Measurements from ENCODE around the gene LIMA1.
"Not testable (repeated sequence)": the region's sequence is repeated elsewhere in the genome, so short reads cannot be mapped to it uniquely, and the experiment has no call there.

Gene LIMA1

DNA sequence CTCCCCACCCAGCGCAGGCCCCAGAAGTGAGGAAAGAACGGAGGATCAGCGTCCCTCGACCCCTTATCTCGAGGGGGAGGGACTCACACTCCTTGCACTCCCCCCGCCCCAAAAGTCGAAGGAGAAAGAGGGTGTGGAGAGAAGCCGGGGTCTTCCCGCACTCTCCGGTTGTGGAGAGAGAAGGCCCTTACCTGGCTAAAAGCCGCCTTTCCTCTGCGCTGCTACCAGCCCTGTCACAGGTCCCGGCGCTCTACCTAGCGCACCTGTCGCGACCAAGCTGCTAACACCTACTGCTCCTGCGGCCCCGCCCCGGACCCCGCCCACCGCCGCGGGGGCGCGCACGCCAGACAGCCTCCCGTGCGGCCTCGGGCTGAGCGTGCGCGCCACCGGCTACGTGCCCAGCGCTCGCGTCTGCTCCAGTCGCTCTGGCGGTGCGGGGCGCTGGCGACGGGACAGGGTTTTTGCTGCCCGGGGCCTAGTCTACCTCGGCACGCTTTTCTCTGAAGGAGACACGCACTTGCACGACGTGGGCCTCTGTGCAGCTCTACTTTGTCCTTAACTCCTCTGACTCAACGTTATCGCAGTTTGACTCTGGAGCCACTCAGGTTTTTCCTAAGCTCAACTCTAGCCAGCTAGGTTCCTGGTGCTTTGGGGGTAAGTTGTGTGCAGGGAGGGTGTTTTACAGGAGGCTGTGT lies at the start of gene LIMA1:
Gene LIMA1 (minus strand): TSS at position 292 of the 695 bp plus-strand sequence. CDS start 34,769 bp downstream, outside the sequence.
- DNase-seq (ENCODE audit: low read depth in 1 of 2, low spot score in 1 of 2) = peak; percentile 86 to 90

DNA sequence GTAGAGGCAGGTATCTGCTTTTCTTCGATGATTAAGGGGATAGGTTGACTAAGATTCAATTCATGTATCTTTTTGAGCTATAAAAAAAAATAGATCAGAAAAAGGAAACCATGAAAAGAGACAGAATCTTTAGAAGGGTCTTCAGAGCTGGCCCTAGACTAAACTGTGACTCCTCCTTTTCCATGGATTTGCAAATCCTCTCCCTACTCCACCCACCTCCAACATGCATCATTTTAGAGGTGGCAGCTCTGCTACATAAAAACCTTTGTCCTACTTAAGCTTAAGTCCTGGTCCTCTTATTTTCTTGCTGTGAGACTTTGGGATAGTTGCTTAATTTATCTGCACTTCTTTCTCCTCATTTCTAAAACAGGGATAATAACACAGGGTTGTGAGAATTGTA lies 48.4 kb upstream of the LIMA1 start:
- no peak for DNase-seq (ENCODE audit: low read depth in 1 of 2, low spot score in 1 of 2)

DNA sequence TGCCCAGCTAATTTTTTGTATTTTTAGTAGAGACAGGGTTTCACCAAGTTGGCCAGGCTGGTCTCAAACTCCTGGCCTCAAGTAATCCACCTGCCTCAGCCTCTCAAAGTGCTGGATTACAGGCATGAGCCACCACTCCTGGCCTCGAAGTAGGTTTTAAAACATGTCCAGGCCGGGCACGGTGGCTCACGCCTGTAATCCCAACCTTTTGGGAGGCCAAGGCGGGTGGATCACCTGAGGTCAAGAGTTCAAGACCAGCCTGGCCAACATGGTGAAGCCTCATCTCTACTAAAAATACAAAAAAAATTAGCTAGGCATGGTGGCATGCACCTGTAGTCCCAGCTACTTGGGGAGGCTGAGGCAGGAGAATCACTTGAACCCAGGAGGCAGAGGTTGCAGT lies 45.3 kb upstream of the LIMA1 start:
- DNase-seq (ENCODE audit: low read depth in 1 of 2, low spot score in 1 of 2) = not testable (repeated sequence)

- DNase-seq (ENCODE audit: low read depth in 1 of 2, low spot score in 1 of 2) = no peak
Measured at GRCh38 chr12:50326590-50327284, 43.4 kb upstream of the LIMA1 start.

GRCh38 chr12:50325890-50326391 lies 42.6 kb upstream of the LIMA1 start:
- DNase-seq (ENCODE audit: low read depth in 1 of 2, low spot score in 1 of 2) = no peak

GRCh38 chr12:50324770-50325169 lies 41.5 kb upstream of the LIMA1 start:
- DNase-seq (ENCODE audit: low read depth in 1 of 2, low spot score in 1 of 2) = not testable (repeated sequence)

DNA sequence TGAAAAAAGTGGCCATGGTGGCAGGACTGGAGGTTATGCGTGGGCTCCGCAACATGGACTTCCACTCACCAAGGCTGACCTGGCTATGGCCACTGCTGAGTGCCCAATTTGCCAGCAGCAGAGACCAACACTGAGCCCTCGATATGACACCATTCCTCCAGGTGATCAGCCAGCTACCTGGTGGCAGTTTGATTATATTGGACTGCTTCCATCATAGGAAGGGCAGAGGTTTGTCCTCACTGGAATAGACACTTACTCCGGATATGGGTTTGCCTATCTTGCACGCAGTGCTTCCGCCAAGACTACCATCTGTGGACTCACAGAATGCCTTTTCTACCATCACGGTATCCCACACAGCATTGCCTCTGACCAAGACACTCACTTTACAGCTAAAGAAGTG lies 40.8 kb upstream of the LIMA1 start:
- not testable (repeated sequence) for DNase-seq (ENCODE audit: low read depth in 1 of 2, low spot score in 1 of 2)

DNA sequence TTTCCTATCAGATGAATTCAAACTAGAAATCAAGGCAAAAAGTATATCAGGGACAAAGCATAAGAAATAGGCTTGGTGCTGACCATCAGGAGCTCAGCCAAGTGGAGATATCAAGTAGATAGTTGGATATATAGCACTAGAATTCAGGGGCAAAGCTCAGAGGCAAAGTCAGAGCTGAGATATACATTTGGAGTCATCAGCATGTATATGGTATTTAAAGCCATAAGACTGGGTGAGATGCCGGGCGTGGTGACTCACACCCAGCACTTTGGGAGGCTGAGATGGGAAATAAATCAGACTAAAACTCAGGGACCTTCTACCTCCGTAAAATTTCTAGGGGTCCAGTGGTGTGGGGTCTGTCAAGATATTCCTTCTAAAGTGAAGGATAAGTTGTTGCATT lies 38.9 kb upstream of the LIMA1 start:
- no peak for DNase-seq (ENCODE audit: low read depth in 1 of 2, low spot score in 1 of 2)

- no peak for DNase-seq (ENCODE audit: low read depth in 1 of 2, low spot score in 1 of 2)
Measured at GRCh38 chr12:50317203-50317602, 33.9 kb upstream of the LIMA1 start.

GRCh38 chr12:50315803-50316202 lies 32.5 kb upstream of the LIMA1 start:
- DNase-seq (ENCODE audit: low read depth in 1 of 2, low spot score in 1 of 2) = no peak

DNA sequence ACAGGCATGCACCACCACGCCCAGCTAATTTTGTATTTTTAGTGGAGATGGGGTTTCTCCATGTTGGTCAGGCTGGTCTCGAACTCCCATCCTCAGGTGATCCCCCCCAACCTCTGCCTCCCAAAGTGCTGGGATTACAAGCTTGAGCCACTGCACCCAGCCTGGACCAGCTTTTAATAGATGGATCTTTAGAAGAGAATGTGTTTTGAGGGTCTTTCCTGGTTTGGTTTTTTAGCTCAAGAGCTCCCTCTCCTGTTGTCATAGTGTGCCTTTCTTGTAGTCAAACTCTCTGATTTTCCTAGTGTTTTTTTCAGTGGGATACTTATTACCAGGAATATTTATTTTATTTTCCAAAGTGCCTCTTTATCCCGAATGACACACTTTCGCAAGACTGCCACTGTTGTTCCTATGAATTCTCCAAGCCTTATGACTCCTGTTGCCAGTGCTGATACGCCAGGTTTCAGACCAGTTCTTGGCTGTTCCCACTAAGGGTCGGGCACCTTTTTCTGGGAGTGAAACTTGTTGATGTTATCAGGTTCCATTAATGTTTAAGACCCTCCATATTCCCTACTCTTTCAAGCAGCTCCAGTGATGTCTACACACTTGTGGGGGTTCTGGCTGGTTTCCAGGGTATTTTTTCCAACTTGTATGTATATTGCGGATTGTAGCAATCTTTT lies 31.5 kb upstream of the LIMA1 start:
- DNase-seq (ENCODE audit: low read depth in 1 of 2, low spot score in 1 of 2) = no peak

- DNase-seq (ENCODE audit: low read depth in 1 of 2, low spot score in 1 of 2) = not testable (repeated sequence)
Measured at GRCh38 chr12:50313971-50314370, 30.7 kb upstream of the LIMA1 start.

DNA sequence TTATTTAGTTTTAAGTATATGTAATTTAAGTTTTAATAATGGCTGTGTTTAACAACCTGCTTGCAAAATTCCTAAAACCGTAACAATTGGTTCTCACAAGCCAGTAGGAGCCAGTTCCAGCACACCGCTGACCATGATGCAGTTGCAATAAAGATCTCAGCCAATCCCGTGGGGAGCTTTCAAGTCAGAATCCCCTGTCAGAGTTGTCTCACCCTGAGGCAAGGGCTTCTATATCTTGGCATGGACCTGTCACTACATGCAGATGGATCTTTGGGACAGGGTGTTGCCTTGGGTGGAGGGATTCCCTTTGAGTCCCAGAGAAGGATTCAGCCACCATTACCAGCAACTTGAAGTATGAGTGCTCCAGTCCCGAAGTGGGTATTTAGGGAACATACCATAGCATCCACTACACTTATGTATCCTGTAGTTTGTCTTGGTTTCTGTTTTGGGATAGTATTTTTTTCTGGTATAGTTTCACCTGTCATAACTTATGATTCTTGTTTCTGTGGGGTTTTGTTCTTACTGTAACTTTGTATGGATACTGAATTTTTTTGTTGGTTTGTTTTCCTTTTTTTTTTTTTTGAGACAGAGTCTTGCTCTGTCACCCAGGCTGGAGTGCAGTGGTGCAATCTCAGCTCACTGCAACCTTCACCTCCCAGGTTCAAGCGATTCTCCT lies 30.1 kb upstream of the LIMA1 start:
- no peak for DNase-seq (ENCODE audit: low read depth in 1 of 2, low spot score in 1 of 2)

DNA sequence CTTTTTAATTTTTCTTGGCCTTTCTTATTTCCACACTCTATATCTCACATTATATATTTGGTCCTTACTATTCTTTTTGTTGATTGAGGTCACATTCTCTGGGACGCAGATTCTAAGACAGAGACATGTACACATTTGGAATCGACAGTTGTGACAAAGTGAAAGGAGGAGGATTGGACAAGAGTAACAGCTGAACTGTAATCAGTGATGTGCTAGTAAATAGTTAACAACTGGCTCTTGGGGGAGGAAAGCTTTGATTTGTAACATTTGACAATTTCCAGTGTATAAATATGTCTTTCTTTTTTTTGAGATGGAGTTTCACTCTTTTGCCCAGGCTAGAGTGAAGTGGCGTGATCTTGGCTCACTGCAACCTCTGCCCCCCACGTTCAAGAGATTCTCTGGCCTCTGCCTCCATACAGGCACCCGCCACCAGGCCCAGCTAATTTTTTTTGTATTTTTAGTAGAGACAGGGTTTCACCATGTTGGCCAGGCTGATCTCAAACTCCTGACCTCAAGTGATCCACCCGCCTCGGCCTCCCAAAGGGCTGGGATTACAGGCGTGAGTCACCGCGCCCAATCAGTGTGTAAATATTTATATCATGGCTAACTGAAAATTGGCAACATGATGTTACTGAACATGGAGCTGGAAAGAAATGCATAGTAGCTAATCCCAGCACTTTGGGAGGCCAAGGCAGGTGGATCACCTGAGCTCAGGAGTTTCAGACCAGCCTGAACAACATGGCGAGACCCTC lies 28.7 kb upstream of the LIMA1 start:
- DNase-seq (ENCODE audit: low read depth in 1 of 2, low spot score in 1 of 2) = not testable (repeated sequence)

DNA sequence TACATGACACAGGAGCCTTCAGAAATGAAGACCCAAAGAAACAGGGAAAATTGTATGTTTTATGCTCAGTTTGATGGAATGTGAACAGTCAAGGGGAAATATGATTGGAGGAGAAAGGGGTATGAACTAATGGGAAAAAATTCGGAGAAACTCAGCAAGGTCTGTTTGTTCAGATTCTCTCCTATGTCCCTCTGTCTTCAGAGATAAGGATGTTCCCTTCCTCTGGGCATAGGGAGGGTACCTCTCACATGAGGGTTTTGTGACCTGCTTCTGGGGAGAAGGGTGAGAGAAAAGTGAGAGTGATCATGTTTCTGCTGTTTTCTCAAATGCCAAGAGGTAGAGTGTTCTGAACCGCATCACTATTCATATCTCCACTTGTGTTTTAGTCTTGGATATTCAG lies 26.6 kb upstream of the LIMA1 start:
- DNase-seq (ENCODE audit: low read depth in 1 of 2, low spot score in 1 of 2) = no peak

- DNase-seq (ENCODE audit: low read depth in 1 of 2, low spot score in 1 of 2) = no peak
Measured at GRCh38 chr12:50302686-50303085, 19.4 kb upstream of the LIMA1 start.

- DNase-seq (ENCODE audit: low read depth in 1 of 2, low spot score in 1 of 2) = no peak
Measured at GRCh38 chr12:50297996-50298395, 14.7 kb upstream of the LIMA1 start.

DNA sequence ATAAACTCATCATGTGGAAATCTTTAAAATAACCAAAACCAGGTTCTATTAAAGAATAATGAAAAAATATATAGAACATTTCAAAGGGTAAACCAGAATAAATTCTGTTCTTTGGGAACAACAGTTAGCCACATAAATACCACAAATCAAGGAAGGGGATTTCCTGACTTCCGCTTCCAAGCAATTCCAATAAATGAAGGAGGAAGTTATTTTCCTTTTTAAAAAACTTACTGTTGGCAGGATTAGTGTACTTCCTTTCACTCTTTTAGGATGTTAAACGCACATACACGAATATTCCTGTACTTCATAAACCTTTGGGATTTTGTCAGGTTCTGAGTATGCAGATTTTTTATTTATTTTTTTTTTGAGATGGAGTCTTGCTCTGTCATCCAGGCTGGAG lies 13.7 kb upstream of the LIMA1 start:
- no peak for DNase-seq (ENCODE audit: low read depth in 1 of 2, low spot score in 1 of 2)

GRCh38 chr12:50296554-50296953 lies 13.2 kb upstream of the LIMA1 start:
- no peak for DNase-seq (ENCODE audit: low read depth in 1 of 2, low spot score in 1 of 2)

GRCh38 chr12:50291377-50291776 lies 8.1 kb upstream of the LIMA1 start:
- DNase-seq (ENCODE audit: low read depth in 1 of 2, low spot score in 1 of 2) = no peak

GRCh38 chr12:50290692-50291091 lies 7.4 kb upstream of the LIMA1 start:
- DNase-seq (ENCODE audit: low read depth in 1 of 2, low spot score in 1 of 2) = not testable (repeated sequence)
